A673 (cell line): ENCODE measurements around the gene HSPE1. TPM values are rescaled to one million over a fixed set of nuclear protein-coding genes. Genes with fewer than 3 reads are reported as not detected.

ENCODE experiments used
- BruUV-seq: library from RNA; stranded (reverse); fragments of 400-500 nt; replicated peaks from 2 replicates; lab custom pipeline; 2021; lab: Mats Ljungman, UMichigan
- CTCF ChIA-PET: fragments of 300-600 bp; sonication (Branson Sonifier 250); formaldehyde crosslinking; loops from one replicate; lab custom pipeline; 2022; ENCODE audit warnings: antibody characterized with exemption; lab: Charles Lee
- POLR2A ChIA-PET: fragments of 300-600 bp; sonication (Branson Sonifier 250); formaldehyde crosslinking; loops from one replicate; lab custom pipeline; 2022; ENCODE audit warnings: antibody characterized with exemption; ENCODE audit not compliant: low non-redundant PET; lab: Charles Lee
- DNase-seq: peaks from one replicate; pipeline ENCODE4 v3.0.0-alpha.2; 2015; ENCODE audit warnings: low spot score
- H3K27ac ChIP-seq: fragments of 200-600 bp; sonication (generic); 2 replicates; pipeline ENCODE4 v1.5.1; 2016; ENCODE audit warnings: mixed run types, low read depth, mild to moderate bottlenecking, mixed read lengths, antibody characterized with exemption, low read length; ENCODE audit not compliant: poor library complexity, severe bottlenecking
- H3K27me3 ChIP-seq: fragments of 200-600 bp; sonication (generic); replicated peaks from 2 replicates; pipeline ENCODE4 v1.6.1; 2017; ENCODE audit warnings: mixed run types, low read depth, mild to moderate bottlenecking, mixed read lengths, antibody characterized with exemption, low read length; ENCODE audit not compliant: insufficient read depth, poor library complexity
- H3K36me3 ChIP-seq: fragments of 200-600 bp; sonication (generic); 2 replicates; pipeline ENCODE4 v1.6.1; 2016; ENCODE audit warnings: mixed run types, mild to moderate bottlenecking, mixed read lengths, antibody characterized with exemption, low read length; ENCODE audit not compliant: insufficient read depth, poor library complexity, severe bottlenecking
- H3K4me1 ChIP-seq: fragments of 200-600 bp; sonication (generic); 2 replicates; pipeline ENCODE4 v1.6.1; 2017; ENCODE audit warnings: mixed run types, mild to moderate bottlenecking, mixed read lengths, antibody characterized with exemption, low read length; ENCODE audit not compliant: insufficient read depth, poor library complexity, severe bottlenecking
- H3K4me3 ChIP-seq: fragments of 200-600 bp; sonication (generic); 2 replicates; pipeline ENCODE4 v1.5.1; 2016; ENCODE audit warnings: low read depth, mixed run types, mild to moderate bottlenecking, mixed read lengths, low read length; ENCODE audit not compliant: poor library complexity, severe bottlenecking
- H3K9me3 ChIP-seq: fragments of 200-600 bp; sonication (generic); 2 replicates; pipeline ENCODE4 v1.6.1; 2016; ENCODE audit warnings: mixed run types, low read depth, mild to moderate bottlenecking, mixed read lengths, antibody characterized with exemption, low read length; ENCODE audit not compliant: poor library complexity, severe bottlenecking
- CTCF ChIP-seq: fragments of 300-800, 200-600 bp; sonication (generic); conservative IDR thresholded peaks from 2 replicates; pipeline ENCODE4 v1.5.1; 2017; ENCODE audit warnings: low read depth, mild to moderate bottlenecking, antibody characterized with exemption, low read length, moderate library complexity, mixed read lengths
- EZH2 ChIP-seq: fragments of 200-600 bp; sonication (generic); IDR thresholded peaks from 2 replicates; pipeline ENCODE4 v1.6.1; 2017; ENCODE audit warnings: borderline replicate concordance, low read depth, mild to moderate bottlenecking, mixed read lengths, antibody characterized with exemption, low read length; ENCODE audit not compliant: poor library complexity, severe bottlenecking
- intact Hi-C: fragments of 100-400 bp; cut with micrococcal nuclease; formaldehyde crosslinking; loops from one replicate; pipeline ENCODE4 v1.10.0; 2022; ENCODE audit not compliant: unreplicated experiment
- total RNA-seq: library from RNA; stranded (reverse); gene quantifications from 2 replicates; pipeline ENCODE4 v1.2.3, GENCODE V29; 2021

HSPE1 gene
- total RNA-seq, 1 experiment from 2014 or later = 356 TPM

- CTCF ChIA-PET = interaction anchor here (0.8 to 0.9 kb wide), 2 partner anchors 18 to 47 kb away, joined by 3 read pairs; partner anchors contain the start of genes HSPD1, HSPE1 and SF3B1
- intact Hi-C loops = loop anchor here (2.0 kb wide), 1 partner anchor 48 kb away; the partner anchor contains the start of gene HSPE1
- Histone ChIP-seq H3K4me1 (no peaks in the 10 kb centered on the region), H3K27ac (peak overlapping the region; percentile 71), H3K27me3 (no peaks in the 10 kb centered on the region), H3K4me3 (peak overlapping the region; percentile 86), H3K36me3 (no peaks in the 10 kb centered on the region), H3K9me3 (no peaks in the 10 kb centered on the region)
- POLR2A ChIA-PET = interaction anchor here (0.6 kb wide), 1 partner anchor 17 kb away, joined by 4 read pairs; the partner anchor contains the start of gene SF3B1
- TSS peak; percentile 81 for BruUV-seq
- TF ChIP-seq CTCF (no peak), EZH2 (no peak)
- no peak for DNase-seq
Measured at GRCh38 chr2:197452754-197453122, 47.4 kb upstream of the HSPE1 start.

- Histone ChIP-seq H3K36me3 (no peaks in the 10 kb centered on the region), H3K4me3 (peak within 1 kb of the TSS; percentile 86), H3K9me3 (no peaks in the 10 kb centered on the region), H3K27me3 (no peaks in the 10 kb centered on the region), H3K4me1 (no peaks in the 10 kb centered on the region), H3K27ac (peak within 1 kb of the TSS; percentile 92)
- CTCF ChIA-PET = interaction anchor here (0.8 to 0.9 kb wide), 2 partner anchors 18 to 47 kb away, joined by 3 read pairs; partner anchors contain the start of genes HSPD1, HSPE1 and SF3B1
- intact Hi-C loops = loop anchor here (2.0 kb wide), 1 partner anchor 47 kb away; the partner anchor contains the start of gene HSPE1
- TF ChIP-seq EZH2 (no peak), CTCF (peak; percentile 49)
- no TSS peak for BruUV-seq
- POLR2A ChIA-PET = interaction anchor here (0.6 kb wide), 1 partner anchor 18 kb away, joined by 4 read pairs; the partner anchor contains the start of gene SF3B1
- DNase-seq = peak; percentile 99
Measured at GRCh38 chr2:197453123-197453913, 46.9 kb upstream of the HSPE1 start, which contains the start of gene COQ10B. COQ10B (plus strand) TSS chr2:197453552; CDS start chr2:197453561, 9 bp downstream.

DNA sequence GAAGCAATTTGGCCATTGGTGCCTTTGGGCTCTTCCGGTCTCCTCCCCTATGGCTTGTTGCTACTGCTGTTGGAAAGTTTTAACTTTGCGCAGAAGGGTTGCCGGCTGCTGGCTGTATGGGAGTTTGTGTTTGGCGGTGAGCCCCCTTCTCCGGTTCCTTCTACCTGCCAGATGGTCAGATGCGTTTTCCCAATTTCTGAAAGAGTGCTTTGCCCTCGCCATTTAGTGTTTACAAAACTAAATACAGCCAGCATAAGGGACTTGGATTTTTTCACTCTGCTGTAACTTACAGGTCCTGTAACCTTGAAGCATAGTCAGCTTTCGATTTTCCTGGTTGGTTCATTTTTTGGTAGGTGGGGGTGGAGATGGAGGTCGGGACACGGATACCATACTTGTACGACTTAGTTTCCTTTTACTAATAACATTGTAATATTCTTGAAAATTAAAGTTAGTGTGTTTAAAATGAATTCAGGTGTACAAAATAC, 46.2 kb upstream of the HSPE1 start:
- Histone ChIP-seq H3K9me3 (no peaks in the 10 kb centered on the region), H3K4me1 (no peaks in the 10 kb centered on the region), H3K4me3 (peak overlapping the region; percentile 86), H3K36me3 (no peaks in the 10 kb centered on the region), H3K27ac (peak overlapping the region; percentile 92), H3K27me3 (no peaks in the 10 kb centered on the region)
- no peak for DNase-seq
- no TSS peak for BruUV-seq
- intact Hi-C loops = loop anchor here (2.0 kb wide), 1 partner anchor 47 kb away; the partner anchor contains the start of gene HSPE1
- POLR2A ChIA-PET = no interaction called here
- CTCF ChIA-PET = no interaction called here
- TF ChIP-seq CTCF (no peak), EZH2 (no peak)
